IMR-90 (cell line): ENCODE measurements around the gene WRAP53.

Experiments used
- CTCF ChIP-seq: conservative IDR thresholded peaks from 2 replicates; pipeline ENCODE4 v1.5.1; 2012; ENCODE audit warnings: mild to moderate bottlenecking, low read depth, low read length, improper control_type of control experiment
- MAZ ChIP-seq: IDR thresholded peaks from 2 replicates; pipeline ENCODE4 v1.6.1; 2012; ENCODE audit warnings: low read depth, mild to moderate bottlenecking, low read length, improper control_type of control experiment, moderate library complexity, borderline replicate concordance
- MXI1 ChIP-seq: IDR thresholded peaks from 2 replicates; pipeline ENCODE4 v1.6.1; 2012; ENCODE audit warnings: low read depth, mild to moderate bottlenecking, low read length, moderate library complexity, borderline replicate concordance
- RAD21 ChIP-seq: IDR thresholded peaks from 2 replicates; pipeline ENCODE4 v1.6.1; 2012; ENCODE audit warnings: low read length, improper control_type of control experiment

- TF ChIP-seq RAD21 = no peak
- TF ChIP-seq CTCF = no peak
- TF ChIP-seq MAZ = no peak
- no peak for TF ChIP-seq MXI1
Observed at GRCh38 chr17:7705269-7706255, 17.3 kb downstream of the WRAP53 start.
